ENCODE measurements around the gene ADCY7.

GRCh38 chr16:50282955-50283631 is 16.7 kb downstream of the ADCY7 start:
- TF ChIP-seq, protein P1, sequence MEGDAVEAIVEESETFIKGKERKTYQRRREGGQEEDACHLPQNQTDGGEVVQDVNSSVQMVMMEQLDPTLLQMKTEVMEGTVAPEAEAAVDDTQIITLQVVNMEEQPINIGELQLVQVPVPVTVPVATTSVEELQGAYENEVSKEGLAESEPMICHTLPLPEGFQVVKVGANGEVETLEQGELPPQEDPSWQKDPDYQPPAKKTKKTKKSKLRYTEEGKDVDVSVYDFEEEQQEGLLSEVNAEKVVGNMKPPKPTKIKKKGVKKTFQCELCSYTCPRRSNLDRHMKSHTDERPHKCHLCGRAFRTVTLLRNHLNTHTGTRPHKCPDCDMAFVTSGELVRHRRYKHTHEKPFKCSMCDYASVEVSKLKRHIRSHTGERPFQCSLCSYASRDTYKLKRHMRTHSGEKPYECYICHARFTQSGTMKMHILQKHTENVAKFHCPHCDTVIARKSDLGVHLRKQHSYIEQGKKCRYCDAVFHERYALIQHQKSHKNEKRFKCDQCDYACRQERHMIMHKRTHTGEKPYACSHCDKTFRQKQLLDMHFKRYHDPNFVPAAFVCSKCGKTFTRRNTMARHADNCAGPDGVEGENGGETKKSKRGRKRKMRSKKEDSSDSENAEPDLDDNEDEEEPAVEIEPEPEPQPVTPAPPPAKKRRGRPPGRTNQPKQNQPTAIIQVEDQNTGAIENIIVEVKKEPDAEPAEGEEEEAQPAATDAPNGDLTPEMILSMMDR (conservative IDR thresholded peaks at IDR 0.05) = no peak
- no peak for TF ChIP-seq EZH2 (IDR thresholded peaks at IDR 0.05; ENCODE audit: low read depth)
